Lower leg skin (tissue), 3 donors: Measurements from ENCODE around the gene MLYCD.

Source experiments
- POLR2A ChIP-seq, 2 donors: fragments of 450-650 bp; IDR thresholded peaks; one replicate each; pipeline ENCODE4 v1.6.1; 2016 to 2017; ENCODE audit warnings: antibody characterized with exemption in 2 of 2, mild to moderate bottlenecking in 1 of 2, moderate library complexity in 1 of 2
- TF ChIP-seq, protein P1 (sequence below), 3 donors: fragments of 450-650 bp; IDR thresholded peaks; one replicate each; pipeline ENCODE4 v1.5.1; 2016; ENCODE audit warnings: antibody characterized with exemption in 3 of 3, mild to moderate bottlenecking in 3 of 3, moderate library complexity in 2 of 3

DNA sequence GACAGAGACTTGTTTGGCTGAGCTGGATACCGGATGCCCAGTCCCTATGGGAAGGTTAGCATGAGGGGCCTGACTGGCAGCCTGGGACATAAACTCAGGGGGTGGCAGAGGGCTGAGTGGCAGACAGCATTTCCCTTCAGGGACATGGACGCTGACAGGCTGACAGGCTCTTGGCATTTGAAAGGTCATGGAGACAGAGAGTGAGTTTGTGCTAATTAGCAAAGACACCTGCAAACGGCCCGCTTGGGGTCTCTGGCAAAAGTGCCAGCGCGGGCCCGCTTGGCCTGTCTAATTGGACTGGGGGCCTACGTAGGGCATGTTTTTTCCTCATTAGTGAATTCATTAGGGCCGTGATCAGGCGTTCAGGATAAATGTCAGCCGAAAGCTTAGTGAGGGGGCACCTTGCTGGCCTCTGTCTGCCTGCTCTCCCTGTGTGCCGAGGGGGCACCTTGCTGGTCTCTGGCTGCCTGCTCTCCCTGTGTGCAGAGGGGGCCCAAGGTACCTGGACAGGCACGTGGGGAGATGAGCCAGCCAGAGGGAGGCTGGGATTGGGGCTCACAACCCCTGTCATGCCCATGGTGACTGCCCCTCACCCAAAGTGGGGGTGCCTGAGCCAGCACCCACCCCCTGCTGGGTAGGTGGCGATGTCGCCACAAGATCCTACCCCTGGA lies 76.8 kb downstream of the MLYCD start:
- TF ChIP-seq POLR2A (IDR thresholded peaks at IDR 0.05) = no peak
- TF ChIP-seq, protein P1, sequence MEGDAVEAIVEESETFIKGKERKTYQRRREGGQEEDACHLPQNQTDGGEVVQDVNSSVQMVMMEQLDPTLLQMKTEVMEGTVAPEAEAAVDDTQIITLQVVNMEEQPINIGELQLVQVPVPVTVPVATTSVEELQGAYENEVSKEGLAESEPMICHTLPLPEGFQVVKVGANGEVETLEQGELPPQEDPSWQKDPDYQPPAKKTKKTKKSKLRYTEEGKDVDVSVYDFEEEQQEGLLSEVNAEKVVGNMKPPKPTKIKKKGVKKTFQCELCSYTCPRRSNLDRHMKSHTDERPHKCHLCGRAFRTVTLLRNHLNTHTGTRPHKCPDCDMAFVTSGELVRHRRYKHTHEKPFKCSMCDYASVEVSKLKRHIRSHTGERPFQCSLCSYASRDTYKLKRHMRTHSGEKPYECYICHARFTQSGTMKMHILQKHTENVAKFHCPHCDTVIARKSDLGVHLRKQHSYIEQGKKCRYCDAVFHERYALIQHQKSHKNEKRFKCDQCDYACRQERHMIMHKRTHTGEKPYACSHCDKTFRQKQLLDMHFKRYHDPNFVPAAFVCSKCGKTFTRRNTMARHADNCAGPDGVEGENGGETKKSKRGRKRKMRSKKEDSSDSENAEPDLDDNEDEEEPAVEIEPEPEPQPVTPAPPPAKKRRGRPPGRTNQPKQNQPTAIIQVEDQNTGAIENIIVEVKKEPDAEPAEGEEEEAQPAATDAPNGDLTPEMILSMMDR (IDR thresholded peaks at IDR 0.05) = no peak
